NCI-H774 (cell line): ENCODE measurements around the gene NR2C1.
"Not testable (repeated sequence)": the region's sequence is repeated elsewhere in the genome, so short reads cannot be mapped to it uniquely, and the experiment has no call there.

ENCODE experiments used
- DNase-seq: peaks from one replicate; lab custom pipeline; 2025; lab: John Stamatoyannopoulos, UW

The NR2C1 gene

GRCh38 chr12:95072900-95073697, at the start of gene NR2C1:
TSS of gene NR2C1 (minus strand) at chr12:95073618. CDS start at chr12:95067384, 6,234 bp downstream.
- DNase-seq = peak; percentile 93

GRCh38 chr12:95118788-95119179, 45.4 kb upstream of the NR2C1 start:
- DNase-seq = no peak

- DNase-seq = no peak
These were observed 44.8 kb upstream of the NR2C1 start for GRCh38 chr12:95118138-95118787.

GRCh38 chr12:95117178-95117599, 43.8 kb upstream of the NR2C1 start:
- DNase-seq = peak; percentile 61

DNA sequence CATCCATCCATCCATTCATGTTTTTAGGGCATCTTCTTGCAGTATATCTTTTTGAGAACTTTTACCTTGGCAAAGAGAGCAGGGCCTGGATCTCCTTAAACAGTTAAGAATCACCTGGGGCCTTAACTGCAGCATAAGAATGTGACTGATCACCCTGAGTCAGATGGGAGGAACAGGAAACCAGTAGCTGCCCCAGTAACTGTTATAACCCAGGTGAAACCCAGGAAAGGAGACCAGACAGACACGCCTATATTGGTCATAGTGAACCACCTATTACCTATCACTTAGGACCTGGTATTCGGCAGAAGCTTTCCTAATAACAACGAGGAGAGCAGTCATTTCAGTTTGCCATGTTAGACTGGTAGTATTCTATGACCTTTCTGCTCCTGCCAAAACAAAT, 43.4 kb upstream of the NR2C1 start:
- no peak for DNase-seq

- DNase-seq = no peak
These were observed 42.9 kb upstream of the NR2C1 start for GRCh38 chr12:95116341-95116740.

GRCh38 chr12:95115641-95116040, 42.2 kb upstream of the NR2C1 start:
- no peak for DNase-seq

DNA sequence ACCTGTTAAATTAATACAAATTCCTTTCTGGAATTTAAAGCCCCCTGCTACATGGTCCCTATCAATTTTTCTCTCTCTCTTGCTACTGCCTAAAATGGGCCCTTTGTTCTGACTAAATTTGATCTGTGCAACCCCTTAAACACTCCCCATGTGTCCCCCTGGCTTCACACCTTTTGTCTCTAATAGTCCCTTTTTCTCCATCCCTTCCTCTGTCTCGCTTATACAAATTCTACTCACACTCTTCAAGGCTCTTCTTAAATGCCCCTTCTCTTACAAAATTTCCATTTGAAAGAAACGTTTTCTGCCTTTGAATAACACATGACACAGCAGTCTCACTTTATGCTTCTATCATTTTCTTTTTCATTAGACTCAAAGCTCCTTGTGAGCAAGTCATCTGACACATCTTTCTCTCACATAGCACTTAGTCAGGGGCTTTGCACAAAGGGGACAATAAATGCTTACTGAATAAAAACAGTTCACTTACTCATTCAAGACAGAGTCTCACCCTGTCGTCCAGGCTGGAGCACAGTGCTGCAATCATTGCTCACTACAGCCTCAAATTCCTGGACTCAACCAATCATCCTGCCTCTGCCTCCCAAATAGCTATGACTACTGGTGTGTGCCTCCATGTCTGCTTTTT, 41.5 kb upstream of the NR2C1 start:
- no peak for DNase-seq

DNA sequence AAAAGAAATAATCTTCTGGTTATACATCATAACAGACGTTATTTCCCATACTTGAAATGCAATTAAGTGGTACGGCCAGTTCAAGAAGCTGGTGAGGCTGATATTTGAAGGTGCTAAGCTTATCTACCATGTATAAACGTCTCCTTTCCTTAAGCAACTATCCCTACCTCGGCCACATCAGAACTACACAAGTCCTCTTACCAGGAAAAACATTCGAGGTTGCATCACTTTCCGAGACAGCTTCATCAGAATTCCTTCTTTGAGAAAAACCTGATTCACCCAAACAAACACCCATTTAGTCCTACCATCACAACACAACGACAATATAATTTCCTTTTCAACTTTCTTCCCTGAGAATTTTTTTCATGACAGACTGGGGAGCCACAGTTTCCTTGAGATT, 33.9 kb upstream of the NR2C1 start:
- DNase-seq = no peak

DNA sequence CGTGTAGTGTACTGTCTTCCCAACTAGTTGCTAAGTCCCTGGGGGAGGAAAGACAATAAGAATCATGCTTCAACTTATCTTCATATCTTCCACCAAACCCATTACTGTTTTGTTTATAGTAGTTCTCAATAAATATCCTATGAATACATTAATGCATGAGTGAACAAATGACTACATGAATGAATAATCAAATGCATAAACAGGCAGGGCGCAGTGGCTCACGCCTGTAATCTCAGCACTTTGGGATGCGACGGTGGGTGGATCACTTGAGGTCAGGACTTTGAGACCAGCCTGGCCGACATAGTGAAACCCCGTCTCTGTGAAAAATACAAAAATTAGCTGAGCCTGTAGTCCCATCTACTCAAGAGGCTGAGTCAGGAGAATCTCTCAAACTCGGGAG, 32.1 kb upstream of the NR2C1 start:
- no peak for DNase-seq

- no peak for DNase-seq
These were observed 31.6 kb upstream of the NR2C1 start for GRCh38 chr12:95104919-95105452.

DNA sequence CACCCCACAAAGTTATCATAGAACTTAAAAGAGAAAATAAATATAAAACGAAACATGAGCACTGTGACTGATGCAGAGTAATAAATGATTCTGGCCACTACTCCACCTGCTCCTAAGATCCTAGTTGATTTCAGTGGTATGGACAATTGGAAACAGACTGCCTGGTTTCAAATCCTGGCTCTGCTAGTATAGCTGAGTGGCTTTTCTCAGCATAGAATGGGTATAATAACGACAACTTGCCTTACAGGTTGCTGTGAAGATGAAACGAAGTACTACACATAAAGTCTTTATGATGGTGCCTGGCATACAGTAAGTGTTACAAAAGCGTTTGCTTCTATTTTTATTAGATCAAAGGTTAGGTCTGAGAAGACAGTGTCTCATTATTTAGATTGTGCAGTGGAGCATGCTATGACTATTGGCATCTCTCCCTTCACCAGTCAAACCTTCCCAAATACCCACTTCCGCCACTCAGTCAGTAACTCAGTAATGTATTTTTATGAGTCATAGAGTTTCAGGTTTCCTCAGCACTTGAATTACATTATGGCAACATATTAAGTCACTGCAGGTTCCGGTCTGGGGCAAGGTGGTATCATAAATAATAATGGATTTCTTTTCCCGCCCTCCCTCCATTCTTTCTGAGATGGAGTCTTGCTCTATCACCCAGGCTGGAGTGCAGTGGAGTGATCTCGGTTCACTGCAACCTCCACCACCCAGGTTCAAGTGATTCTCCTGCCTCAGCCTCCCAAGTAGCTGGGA, 29.7 kb upstream of the NR2C1 start:
- DNase-seq = no peak

- not testable (repeated sequence) for DNase-seq
These were observed 28.5 kb upstream of the NR2C1 start for GRCh38 chr12:95101957-95102356.

DNA sequence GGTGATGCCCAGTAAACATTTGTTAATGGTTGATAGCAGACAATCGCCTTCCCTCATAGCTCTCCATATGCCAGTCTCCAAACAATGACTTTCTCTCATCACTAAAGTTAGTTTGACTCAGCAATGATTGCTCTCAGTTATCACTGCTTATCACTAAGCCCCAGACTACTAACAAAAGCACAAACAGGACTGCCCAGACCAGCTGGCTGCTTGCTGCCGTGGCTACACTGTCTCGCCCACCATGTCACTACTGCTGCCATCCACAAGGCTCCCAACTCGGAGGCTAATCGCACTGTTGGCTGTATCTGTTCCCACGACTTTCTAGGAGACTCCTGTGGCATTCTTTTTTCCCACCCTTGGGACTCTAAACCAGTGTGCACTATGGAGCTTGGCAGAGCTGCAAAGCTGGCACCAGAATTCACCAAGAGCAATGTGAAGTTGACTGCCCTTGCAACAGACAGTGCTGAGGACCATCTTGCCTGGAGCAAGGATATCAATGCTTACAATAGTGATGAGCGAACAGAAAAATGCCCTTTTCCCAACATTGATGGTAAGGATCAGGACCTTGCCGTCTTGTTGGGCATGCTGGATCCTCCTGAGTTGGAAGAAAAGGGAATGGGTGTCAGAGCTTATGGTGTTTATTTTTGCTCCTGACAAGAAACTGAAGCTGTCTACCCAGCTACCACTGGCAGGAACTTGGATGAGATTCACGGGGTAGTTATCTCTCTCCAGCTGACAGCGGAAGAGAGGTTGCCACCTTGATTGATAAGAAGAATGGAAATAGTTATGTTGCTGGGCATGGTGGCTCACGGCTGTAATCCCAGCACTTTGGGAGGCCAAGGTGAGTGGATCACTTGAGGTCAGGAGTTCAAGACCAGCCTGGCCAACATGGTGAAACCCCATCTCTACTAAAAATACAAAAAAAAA, 27.1 kb upstream of the NR2C1 start:
- DNase-seq = no peak

DNA sequence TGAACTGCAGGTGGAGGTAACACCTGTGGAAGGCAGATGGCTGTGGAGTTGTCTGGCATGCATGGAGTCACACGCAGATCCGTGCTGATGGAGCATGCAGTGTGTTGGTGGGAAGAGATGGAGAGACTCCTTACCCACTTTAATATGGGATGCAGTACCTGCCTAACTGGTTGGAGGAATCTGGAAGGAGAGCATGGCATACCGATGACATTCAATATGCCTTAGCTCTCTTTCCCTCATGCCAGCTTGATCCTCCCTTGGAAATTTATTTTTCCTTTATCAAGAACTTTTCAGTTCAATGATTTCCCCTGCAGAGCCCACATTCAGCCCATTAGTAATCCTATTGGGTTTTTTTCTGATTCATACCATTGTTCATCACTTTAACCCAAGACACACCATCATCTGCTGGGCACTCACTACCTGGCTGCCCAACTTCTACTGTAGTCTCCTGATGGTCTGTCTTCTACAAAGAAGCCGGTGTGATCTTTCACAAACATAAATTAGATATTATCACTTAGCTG, 25.9 kb upstream of the NR2C1 start:
- DNase-seq = no peak

- DNase-seq = no peak
These were observed 23.4 kb upstream of the NR2C1 start for GRCh38 chr12:95096852-95097251.

DNA sequence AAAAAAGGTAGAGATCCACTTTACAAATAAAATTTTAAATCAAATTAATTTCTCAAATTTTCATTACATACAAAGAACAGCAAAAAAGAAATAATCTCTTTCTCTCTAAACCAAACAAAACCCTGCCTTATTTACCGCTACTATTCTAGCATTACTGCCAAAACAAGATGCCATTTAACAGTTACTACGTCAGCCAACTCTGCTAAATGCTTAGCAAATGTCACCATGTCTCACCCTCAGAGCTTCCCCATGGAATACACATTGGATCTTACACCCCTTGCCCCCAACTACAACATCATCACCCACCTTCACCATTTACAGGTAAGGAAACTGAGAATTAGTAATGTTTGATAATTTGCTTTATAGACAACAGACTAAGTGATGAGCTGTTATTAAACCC, 23.0 kb upstream of the NR2C1 start:
- DNase-seq = no peak

DNA sequence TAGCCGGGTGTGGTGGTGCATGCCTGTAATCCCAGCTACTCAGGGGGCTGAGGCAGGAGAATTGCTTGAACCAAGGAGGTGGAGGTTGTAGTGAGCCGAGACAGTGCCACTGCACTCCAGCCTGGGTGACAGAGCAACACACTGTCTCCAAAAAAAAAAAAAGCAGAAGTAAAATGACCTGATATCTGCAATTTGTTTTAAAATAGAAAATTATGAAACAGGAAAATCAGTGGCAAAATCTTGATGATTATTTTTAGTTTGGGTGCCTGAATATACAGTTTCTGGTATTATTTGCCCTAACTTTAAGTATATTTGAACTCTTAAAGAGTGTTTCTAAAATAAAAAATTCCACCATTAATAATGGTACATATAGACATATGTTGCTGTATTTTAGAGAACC, 22.4 kb upstream of the NR2C1 start:
- not testable (repeated sequence) for DNase-seq

- DNase-seq = no peak
These were observed 16.0 kb upstream of the NR2C1 start for GRCh38 chr12:95089462-95089861.

GRCh38 chr12:95088379-95088778, 15.0 kb upstream of the NR2C1 start:
- DNase-seq = no peak

GRCh38 chr12:95085612-95086011, 12.2 kb upstream of the NR2C1 start:
- no peak for DNase-seq
